GOT3 (cell line): ENCODE results near the gene AQP1.

Experiments
- DNase-seq: peaks from one replicate; lab custom pipeline; 2025; ENCODE audit warnings: mixed read lengths; lab: John Stamatoyannopoulos, UW

Gene AQP1

DNA sequence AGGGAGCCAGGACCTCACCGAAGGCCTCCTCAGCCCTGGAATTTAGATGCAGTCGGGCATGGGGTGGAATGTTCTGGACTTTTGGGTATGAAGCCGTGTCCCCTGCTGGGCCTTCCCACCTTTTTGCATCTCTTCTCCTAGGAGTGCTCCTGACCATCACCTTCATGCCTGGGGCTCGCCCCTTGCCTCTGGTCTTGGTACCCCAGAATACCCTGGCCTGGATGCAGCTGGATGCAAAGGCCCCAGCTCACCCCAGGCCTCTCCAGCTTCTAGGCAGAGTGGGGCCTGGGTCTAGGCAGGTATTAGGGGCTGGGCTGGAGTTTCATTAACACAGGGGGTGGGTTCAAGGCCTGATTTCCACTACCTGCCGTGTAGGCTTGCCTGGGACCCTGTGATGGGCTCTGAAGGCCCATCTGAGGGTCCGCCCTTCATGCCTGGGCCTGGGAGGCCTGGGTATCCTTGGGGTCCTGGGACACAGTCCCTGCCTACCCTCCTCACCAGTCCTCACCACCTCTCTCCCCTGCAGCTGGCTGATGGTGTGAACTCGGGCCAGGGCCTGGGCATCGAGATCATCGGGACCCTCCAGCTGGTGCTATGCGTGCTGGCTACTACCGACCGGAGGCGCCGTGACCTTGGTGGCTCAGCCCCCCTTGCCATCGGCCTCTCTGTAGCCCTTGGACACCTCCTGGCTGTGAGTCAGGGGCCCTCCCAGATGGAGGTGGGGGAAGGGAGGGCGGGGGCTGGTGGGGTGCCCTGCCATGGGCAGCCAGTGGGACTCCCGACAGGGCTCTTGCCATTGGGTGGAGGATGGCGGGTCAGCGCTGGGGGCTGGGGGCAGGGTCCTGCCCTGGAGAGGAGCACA, 10.1 kb downstream of the AQP1 start:
- no peak for DNase-seq

DNA sequence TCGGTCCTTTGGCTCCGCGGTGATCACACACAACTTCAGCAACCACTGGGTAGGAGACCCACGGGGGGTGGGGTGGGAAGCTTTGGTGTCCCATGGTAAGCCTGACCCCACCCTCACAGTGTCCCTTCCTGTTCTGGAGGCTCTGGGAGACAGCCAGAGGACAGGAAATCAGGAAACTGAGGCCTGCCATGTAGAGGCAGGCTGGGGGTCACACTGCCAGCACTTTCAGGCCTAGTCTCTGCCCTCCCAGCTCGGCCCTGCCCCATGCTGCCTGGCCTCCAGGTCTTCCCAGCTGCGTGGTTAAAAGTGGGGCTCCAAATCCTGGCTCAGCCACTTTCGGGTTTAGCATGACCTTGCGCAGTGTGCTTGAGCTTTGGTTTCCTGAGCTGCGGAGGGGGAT, 10.9 kb downstream of the AQP1 start:
- DNase-seq: no peak

DNA sequence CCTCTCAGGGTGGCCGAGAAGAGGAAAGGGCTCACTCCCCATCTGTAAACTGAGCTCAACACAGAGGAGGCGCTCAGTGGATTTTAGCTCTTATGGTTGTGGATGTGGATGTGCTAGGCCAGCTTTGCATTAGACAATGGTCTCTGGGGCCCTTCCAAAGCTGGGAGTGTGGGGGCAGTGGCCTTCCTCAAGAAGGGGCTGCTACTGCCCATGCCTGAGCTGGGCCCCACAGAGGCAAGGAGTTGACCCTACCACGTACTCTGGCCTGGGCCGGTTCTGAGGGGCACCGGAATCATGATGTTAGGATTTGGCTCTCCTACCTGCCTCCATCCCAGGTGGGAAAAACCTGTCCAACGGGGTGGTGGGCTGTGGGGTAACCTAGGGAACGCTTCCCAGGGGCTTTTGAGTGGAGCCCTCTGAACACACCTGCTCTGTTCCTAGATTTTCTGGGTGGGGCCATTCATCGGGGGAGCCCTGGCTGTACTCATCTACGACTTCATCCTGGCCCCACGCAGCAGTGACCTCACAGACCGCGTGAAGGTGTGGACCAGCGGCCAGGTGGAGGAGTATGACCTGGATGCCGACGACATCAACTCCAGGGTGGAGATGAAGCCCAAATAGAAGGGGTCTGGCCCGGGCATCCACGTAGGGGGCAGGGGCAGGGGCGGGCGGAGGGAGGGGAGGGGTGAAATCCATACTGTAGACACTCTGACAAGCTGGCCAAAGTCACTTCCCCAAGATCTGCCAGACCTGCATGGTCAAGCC, 11.5 kb downstream of the AQP1 start:
- DNase-seq: no peak

DNA sequence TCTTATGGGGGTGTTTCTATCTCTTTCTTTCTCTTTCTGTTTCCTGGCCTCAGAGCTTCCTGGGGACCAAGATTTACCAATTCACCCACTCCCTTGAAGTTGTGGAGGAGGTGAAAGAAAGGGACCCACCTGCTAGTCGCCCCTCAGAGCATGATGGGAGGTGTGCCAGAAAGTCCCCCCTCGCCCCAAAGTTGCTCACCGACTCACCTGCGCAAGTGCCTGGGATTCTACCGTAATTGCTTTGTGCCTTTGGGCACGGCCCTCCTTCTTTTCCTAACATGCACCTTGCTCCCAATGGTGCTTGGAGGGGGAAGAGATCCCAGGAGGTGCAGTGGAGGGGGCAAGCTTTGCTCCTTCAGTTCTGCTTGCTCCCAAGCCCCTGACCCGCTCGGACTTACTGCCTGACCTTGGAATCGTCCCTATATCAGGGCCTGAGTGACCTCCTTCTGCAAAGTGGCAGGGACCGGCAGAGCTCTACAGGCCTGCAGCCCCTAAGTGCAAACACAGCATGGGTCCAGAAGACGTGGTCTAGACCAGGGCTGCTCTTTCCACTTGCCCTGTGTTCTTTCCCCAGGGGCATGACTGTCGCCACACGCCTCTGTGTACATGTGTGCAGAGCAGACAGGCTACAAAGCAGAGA, 12.2 kb downstream of the AQP1 start:
- DNase-seq: no peak

DNA sequence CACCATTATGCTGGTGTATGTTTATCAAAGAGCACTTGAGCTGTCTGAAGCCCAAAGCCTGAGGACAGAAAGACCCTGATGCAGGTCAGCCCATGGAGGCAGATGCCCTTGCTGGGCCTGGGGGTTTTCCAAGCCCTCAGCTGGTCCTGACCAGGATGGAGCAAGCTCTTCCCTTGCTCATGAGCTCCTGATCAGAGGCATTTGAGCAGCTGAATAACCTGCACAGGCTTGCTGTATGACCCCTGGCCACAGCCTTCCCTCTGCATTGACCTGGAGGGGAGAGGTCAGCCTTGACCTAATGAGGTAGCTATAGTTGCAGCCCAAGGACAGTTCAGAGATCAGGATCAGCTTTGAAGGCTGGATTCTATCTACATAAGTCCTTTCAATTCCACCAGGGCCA, 13.0 kb downstream of the AQP1 start:
- no peak for DNase-seq

DNA sequence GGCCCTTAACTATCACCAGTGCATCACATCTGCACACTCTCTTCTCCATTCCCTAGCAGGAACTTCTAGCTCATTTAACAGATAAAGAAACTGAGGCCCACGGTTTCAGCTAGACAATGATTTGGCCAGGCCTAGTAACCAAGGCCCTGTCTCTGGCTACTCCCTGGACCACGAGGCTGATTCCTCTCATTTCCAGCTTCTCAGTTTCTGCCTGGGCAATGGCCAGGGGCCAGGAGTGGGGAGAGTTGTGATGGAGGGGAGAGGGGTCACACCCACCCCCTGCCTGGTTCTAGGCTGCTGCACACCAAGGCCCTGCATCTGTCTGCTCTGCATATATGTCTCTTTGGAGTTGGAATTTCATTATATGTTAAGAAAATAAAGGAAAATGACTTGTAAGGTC, 13.5 kb downstream of the AQP1 start:
- no peak for DNase-seq

DNA sequence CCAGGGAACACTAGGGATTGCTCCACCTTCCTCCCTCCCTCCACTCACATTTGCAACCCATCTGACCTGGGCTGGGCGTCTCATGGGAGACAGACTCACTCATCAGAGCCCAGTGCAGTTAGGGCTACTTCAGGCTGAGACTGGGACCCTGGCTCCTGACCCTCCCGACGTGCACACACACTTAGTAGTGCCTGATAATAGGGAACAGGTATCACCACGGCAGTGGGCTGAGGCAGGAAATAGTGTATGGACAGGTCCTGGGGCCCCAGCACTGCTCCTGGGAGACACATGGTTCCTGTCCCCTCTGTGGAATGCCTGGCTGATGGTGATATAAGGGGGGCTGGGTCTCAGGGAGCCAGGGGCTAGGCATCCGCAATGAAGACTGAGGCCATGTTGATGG, 14.3 kb downstream of the AQP1 start:
- DNase-seq: no peak

DNA sequence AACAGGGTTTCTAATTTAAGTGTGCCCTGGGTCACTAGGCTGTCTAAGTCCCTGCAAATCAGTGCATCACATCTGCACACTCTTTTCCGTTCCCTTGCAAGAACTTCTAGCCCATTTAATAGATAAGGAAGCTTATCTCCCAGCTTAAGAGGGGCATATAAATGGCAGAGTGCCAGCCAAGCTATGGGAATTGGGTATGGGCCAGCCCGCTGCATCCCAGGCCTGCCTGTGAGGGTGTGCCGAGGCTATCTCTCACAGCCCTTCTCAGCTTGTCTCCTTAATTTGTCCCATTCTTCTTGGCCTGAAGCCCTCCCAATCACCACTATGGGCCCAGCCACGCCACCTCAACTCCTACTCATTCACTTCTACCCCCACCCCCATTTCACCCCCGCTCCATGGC, 14.7 kb downstream of the AQP1 start:
- DNase-seq: no peak

DNA sequence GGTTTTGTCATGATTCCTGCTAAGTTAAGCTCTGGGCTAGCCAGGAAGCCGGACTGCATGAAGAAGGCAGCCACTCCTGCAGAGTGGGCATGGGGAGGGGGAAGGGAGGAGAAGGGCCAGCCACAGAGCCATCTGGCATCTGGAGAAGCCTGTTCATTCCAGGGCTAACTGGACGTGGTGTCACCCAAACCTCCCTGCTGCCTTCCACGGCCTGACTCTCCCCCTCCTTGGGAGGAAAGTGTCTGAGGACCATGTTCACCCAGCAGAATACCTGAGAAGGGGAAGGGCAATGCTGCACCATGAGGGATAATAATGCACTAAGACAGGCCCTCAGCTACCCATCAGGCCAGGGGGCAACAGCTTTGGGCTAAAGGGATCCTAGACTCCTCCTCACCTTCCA, 15.4 kb downstream of the AQP1 start:
- DNase-seq: no peak

DNA sequence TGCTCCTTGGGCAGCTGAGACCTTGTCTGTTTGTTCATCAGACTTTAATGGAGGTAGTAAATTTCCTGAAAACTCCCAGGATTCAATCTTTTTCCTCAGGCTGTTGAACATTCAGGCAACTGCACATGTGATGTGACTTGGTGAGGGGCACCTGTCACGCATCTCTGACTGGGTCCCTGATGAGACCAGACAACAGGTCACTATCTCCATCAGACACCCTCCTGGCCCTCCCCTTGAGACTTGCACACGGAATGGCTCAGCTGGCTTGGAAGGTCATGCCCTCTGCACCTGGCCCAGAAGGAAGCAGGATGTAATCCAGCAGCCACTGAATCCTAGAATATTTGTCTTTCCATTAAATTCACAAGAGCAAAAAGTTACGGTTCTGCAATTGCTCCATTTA, 15.9 kb downstream of the AQP1 start:
- DNase-seq: no peak

DNA sequence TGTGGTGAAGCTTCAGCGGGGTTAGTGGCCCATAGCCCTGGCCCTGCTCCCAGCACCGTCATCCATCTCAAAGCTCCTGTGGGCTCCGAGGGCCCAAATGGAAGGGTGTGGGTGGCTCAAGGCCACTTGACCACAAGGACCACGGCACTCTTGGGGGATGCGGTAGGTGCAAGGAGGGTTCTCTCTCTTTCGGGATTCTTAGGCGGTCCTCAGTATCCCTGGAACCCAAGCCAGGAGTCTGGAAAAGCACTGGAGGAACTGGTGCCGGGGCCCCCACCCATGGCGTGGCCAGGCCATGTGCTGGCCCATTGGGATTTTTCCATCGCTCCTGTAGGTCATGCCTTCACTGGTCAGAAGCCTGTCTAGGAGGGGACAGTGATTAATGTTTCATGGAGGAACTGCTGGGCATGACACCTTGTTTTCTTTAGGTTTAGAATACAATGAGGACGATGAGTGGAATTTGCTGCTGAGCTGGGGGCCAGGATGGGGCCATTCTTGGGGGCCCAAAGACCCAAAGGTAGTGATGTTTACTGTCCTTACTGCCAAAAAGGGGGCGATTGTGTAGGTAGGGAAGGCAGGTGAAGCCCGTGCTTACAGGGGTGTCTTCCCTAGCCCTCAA, 16.7 kb downstream of the AQP1 start:
- DNase-seq: no peak

DNA sequence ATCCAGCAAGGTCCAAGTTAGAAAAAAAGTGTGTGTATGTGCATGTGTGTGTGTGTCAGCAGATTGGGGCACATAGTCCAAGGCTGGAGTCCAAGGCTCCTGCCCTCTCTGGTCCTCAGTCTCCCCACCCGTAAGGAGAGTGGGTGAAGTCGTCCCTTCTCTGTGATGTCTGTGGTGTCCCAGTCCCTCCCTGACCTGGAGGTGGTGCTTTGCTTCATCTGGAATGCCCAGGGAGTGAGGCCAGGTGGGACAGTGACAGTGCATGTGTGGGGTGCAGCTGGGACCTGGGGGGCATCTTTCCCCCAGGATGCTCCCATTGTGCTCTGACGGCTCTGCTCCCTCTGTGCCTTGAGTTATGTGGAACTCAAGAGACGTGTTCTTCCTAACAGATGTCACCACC, 18.0 kb downstream of the AQP1 start:
- no peak for DNase-seq

DNA sequence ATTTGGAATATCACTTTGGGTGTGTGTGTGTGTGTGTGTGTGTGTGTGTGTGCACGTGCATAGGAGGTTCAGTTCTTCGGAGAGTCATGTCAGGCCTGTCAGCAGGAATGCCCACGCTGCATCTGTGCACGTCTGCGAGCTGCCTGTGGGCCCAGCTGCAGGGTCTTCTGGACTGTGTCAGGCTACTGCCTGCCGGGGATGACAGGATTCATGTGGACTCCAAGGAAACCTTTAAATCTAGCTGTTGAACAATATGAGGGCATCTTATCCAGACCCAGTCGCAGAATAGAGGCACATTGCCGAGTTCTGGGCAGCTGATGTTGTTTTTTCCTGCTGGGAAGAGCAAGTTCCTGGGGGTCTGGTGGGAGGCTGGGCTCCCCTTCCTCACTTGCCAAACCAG, 19.0 kb downstream of the AQP1 start:
- no peak for DNase-seq

DNA sequence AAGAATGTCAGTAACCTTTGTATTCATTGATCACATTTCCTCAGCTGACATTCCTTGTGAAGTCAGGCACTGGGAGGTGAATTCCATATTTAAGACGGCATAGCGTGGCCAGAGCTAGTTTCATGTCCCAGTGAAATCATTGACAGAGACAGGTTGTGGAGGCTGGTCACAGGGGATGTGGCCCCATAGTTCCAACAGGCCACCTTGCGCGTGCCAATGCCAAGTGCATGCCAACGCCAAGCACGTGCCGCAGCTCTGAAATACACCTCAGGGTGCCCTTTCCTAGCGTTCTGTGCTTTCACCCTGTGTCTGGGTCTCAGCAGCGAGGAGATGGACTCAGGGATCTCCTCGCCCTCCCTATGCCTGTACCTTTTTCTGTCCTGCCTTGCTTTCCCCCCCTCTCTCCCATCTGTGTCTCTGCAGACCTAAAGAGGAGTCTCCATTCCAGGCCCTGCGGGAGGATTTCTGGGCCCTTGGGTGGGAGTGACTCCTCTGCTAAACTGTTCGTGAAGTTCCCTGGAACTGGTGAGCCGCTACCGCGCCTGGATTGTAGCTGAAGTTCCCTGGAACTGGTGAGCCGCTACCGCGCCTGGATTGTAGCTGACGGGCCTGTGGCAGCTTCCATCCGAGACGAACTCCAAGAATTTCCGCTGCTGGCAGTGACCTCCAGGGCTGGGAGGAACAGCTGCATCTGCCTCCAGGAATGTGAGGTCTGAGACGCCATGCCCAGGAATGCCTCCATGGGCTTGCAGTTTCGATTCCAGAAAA, 19.7 kb downstream of the AQP1 start:
- DNase-seq: no peak

DNA sequence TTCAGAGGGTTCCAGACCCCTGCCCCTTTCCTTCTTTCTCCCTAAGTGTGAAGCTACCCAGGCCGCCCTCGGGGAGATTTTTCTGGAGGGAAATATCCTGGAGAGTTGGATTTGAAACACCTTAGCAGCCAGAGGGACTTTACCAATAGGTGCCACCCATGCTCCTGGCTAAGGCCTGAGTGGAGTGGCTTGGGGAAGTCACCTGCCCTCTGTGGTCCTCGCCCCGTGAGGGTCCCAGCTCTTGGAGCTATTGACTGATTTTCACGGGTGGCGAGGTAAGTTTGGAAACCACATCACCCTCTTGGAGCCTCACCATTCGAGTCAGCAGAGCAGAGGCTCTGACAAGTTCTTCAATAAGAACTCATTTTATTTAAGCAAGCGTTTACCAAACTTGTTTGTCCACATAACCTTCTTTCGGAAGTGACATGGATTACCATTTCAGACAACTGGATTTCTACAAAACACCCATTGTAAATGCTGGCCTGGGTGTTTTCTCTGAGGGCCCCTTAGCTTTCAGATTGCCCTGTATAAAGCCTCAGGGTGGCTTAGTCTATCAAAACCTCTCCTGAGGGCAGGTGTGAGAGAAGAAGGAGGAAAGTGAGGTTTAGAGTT, 20.4 kb downstream of the AQP1 start:
- DNase-seq: no peak

DNA sequence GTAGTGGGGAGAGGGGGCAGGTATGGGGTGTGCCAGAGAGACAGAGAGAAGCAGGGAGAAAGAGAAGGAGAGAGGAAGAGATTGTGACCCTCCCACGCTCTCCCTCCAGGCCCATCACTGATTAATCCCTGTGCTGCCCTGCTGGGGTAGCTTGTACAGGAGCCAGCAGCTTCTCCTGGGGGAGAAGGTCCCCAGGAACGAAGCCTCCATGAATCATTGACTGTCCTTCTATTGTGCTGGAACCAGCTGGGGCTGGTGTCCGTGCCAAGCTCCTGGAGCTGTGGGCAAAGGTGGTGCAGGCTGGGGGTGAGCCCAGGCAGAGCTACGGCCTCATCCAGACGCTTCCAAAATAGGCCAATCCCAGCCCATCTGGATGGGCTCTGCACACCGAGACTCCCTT, 20.9 kb downstream of the AQP1 start:
- DNase-seq: no peak

DNA sequence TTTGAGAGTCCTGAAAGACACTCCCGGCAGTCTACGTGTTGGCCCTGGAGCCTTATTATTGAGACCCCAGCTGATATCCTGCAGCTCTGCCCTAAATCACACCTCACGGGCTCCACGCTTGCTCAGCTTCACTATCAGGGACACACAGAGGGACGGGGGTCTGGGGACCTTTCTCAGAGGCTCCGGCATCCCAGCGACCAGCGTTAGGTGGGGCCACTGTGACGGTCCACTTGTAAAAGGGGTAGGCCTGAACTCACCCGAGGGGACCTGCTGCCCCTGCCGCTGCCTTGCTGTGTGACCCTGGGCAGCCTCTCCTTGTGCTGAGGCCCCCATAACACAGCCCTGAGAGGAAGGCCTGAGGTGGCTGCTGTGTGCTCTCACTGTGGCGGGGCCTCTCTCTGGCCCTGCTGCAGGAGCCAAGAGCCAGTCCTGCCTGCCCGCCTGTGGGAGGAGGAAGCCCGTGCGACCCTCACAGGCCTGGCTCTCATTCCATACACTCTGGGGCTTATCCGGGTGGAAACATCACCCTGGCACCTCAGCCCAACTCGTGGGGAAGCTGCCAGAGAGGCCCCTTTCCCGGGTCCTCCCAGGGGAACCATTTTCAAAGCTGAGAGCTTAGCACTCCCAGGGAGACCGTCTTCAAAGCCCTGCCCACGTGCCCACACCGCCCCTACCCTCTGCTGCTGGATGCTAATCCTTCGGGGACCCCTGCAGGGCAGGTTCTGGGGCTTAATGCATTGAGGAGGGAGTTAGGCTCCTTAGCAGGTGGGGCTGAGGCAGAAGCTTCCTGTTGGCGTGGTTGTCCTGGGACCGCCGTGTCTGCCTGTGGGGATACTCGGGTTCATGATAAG, 21.7 kb downstream of the AQP1 start:
- no peak for DNase-seq

DNA sequence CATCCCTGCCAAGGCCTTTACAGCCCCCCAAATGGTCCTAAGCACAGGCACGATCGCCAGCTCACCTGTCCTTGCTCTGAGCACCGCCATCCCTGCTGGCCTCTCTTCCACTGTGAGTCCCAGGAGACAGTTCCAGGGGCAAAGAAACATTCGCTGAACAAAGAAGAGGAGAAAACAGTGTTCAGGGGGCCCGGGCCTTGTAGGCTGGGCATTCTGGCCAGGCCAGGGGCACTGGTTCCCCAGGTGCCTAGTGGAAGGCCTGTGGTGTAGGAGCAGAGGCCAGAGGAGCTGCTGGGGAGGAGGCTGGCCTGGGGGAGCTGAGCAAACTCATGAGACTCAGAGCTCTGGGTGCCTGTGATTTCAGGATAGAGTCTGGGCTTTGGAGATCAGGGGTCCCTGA, 22.6 kb downstream of the AQP1 start:
- DNase-seq: no peak

DNA sequence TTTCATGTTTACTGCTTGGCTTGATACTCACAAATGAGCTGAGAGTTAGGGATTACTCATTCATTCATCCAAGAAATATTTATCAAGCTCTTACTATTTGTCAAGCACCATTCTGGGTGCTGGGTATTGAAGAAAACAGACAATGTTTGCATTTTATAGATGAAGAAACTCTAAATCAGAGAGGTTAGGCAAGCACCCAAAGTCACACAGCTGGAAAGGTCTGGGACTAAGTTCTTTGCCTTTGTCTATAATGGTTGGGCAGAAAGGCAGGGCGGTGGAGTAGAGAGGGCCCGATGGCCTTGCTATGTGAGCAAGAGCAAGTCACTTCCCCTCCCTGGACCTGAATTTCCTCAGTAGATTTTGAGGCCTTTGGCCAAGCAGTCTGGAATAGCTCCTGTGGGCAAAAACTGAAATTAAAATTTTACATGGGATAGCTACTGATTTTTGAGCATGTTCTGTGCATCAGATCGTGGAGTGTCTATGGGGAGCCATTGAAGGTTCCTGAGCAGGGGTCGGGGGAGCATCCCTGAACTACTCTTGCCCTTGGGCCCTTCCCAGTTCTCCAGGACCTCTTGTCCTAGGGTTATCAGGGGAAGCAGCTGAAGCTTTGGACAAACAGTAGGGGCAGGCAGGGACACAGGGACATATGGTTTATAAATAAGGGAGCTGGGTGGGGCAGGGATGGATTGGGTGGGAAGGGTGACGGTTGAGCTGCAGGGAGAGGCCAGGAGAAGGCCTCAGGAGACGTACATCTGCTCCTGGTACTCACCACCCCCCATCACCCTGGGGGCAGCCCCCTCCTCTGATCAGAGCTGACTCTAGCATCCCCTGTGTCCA, 23.3 kb downstream of the AQP1 start:
- no peak for DNase-seq

DNA sequence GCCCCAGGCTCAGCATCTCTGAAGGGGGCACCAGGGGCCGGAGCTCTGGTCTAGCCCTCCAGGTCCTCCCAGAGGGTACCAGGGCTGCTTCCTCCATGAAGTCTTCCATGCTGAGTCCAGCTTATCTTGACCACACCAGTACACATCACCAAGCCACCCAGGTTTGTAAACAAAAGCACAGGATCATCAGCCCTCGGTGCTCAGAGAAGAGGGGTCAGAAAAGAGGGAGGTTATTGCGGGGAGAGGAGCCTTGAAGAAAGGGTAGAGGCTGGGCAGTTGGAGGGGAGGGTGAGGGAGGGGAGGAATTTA, 23.9 kb downstream of the AQP1 start:
- DNase-seq: no peak
